ENCODE measurements around the gene XPR1.

DNA sequence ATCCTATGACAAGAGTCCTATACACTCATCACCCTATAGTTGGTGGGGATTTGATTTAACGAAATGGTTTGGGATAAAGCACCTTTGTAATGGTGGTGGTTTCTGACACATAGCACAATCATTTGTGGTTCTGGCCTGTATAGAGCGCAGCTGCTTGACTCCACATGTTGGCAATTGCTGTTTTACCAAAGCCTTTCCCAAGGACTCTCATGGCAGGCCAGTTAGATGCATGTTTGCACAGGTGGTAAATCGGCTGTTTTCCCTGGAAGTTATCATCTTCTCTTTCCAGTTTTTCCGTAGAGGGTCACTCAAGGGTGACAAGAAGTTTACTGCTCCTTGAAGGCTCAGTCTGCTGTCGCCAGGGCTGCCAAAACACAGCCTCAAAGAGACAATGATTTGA is 17.1 kb upstream of the XPR1 start:
- TF ChIP-seq, protein P1, sequence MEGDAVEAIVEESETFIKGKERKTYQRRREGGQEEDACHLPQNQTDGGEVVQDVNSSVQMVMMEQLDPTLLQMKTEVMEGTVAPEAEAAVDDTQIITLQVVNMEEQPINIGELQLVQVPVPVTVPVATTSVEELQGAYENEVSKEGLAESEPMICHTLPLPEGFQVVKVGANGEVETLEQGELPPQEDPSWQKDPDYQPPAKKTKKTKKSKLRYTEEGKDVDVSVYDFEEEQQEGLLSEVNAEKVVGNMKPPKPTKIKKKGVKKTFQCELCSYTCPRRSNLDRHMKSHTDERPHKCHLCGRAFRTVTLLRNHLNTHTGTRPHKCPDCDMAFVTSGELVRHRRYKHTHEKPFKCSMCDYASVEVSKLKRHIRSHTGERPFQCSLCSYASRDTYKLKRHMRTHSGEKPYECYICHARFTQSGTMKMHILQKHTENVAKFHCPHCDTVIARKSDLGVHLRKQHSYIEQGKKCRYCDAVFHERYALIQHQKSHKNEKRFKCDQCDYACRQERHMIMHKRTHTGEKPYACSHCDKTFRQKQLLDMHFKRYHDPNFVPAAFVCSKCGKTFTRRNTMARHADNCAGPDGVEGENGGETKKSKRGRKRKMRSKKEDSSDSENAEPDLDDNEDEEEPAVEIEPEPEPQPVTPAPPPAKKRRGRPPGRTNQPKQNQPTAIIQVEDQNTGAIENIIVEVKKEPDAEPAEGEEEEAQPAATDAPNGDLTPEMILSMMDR (IDR thresholded peaks at IDR 0.05; ENCODE audit: insufficient read depth, low read length, poor library complexity, severe bottlenecking): no peak
- TF ChIP-seq EZH2phosphoT487 (conservative IDR thresholded peaks at IDR 0.05; ENCODE audit: low read length): no peak
